ENCODE results near the gene AMHR2. TPM values are rescaled to one million over a fixed set of nuclear protein-coding genes. Genes with fewer than 3 reads are reported as not detected.
"Not testable (repeated sequence)": the region's sequence is repeated elsewhere in the genome, so short reads cannot be mapped to it uniquely, and the experiment has no call there.

The AMHR2 gene
- total and polyA plus RNA-seq, 9 of the 15 experiments (the other 6 are each of a cell fraction or from before 2014, with no cell fraction given): 8.9 to 49.7 (median 19.3) TPM

DNA sequence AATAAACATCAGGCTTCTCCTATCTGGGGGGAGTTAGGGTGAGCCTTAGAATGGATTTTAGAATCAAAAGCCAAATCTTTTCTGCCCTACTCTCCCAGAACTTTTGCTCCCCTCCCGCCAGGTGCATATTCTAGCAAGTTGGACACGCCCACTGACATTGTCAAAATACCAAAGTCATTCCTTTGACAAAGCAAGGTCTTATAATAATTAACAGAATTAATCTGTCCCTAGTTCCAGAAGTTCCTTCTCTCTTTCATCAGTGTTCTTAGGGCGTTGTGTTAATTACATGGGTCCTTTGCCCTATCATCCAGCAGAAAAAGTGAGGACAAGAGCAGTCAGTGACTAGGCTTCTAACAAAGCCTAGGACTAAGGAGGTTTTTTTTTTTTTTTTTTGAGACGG, 20.3 kb downstream of the AMHR2 start (continued):
- TF ChIP-seq, protein P1, sequence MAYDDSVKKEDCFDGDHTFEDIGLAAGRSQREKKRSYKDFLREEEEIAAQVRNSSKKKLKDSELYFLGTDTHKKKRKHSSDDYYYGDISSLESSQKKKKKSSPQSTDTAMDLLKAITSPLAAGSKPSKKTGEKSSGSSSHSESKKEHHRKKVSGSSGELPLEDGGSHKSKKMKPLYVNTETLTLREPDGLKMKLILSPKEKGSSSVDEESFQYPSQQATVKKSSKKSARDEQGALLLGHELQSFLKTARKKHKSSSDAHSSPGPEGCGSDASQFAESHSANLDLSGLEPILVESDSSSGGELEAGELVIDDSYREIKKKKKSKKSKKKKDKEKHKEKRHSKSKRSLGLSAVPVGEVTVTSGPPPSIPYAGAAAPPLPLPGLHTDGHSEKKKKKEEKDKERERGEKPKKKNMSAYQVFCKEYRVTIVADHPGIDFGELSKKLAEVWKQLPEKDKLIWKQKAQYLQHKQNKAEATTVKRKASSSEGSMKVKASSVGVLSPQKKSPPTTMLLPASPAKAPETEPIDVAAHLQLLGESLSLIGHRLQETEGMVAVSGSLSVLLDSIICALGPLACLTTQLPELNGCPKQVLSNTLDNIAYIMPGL (CRISPR knock-in tag; IDR thresholded peaks at IDR 0.05): no peak
- TF ChIP-seq CSDE1 (IDR thresholded peaks at IDR 0.05) (no peak), ESRRB (CRISPR knock-in tag; IDR thresholded peaks at IDR 0.05; ENCODE audit: borderline replicate concordance) (no peak)

DNA sequence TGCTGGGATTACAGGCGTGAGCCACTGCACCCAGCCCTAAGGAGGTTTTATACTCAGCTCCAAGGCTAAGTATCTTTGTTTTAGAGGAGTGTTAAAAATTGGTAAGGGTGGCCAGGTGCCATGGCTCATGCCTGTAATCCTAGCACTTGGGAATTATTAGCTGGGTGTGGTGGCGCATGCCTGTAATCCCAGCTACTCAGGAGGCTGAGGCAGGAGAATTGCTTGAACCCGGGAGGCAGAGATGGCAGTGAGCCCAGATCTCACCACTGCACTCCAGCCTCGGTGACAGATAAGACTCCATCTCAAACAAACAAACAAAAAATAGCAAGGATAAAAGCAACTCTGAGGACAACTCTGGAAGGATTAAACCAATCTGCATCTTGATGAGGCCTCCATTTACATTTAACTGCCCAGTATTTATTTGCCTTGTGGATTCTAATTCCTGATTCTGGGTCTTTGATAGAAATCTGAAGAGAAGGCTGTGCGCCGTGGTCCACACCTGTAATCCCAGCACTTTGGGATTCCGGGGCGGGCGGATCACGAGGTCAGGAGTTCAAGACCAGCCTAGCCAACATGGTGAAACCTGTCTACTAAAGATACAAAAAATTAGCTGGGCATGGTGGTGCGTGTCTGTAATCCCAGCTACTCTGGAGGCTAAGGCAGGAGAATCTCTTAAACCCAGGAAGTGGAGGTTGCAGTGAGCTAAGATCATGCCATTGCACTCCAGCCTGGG, 21.1 kb downstream of the AMHR2 start:
- Histone ChIP-seq H3K4me2 (ENCODE audit: insufficient read depth, low read length) (peak overlapping the region; percentile 34; the same call in 1 of the 2 replicates), H3K9ac (ENCODE audit: insufficient read depth in 1 of 2, low read depth in 2 of 2, low read length in 2 of 2) (peak overlapping the region in 1 of 2 experiments; percentile 61; a peak in 1 of 4 replicates), H3K36me3 (ENCODE audit: control insufficient read depth, insufficient read depth, low read length) (peaks cover 40% of the 10 kb centered on the region; the same call in 2 of the 3 replicates), H3K4me1 (replicated peaks in 1 of 2; ENCODE audit: control insufficient read depth in 2 of 2, insufficient read depth in 2 of 2, low read length in 2 of 2) (peaks cover 16 to 25% of the 10 kb centered on the region in 2 experiments; a peak in 4 of 5 replicates), H3K79me2 (ENCODE audit: control insufficient read depth, insufficient read depth, low read length) (peaks cover 36% of the 10 kb centered on the region)
- 68% methylated on average over 11 of the region's 11 CpGs for WGBS (ENCODE audit: insufficient coverage, low coverage, missing lambda C conversion rate)
- H3K27ac ChIP-seq (ENCODE audit: extremely low read depth, low read depth, low read length); ATAC-seq; H3K9me1 ChIP-seq (ENCODE audit: control insufficient read depth, insufficient read depth, low read length); H2AFZ ChIP-seq (ENCODE audit: low read depth, low read length); intact Hi-C loops (cut with micrococcal nuclease); CTCF ChIA-PET (ENCODE audit: low intra/inter-chr PET ratio); H3K9me3 ChIP-seq (replicated peaks; ENCODE audit: control insufficient read depth, insufficient read depth, low read depth, low read length); H3K27me3 ChIP-seq (ENCODE audit: control insufficient read depth in 2 of 2, insufficient read depth in 2 of 2, low read length in 2 of 2); H3K4me3 ChIP-seq; FAIRE-seq; BruUV-seq (replicated peaks); in situ Hi-C loops (cut with MboI); H4K20me1 ChIP-seq (replicated peaks; ENCODE audit: control insufficient read depth, insufficient read depth, low read length); DNase-seq (ENCODE audit: extremely low read depth in 1 of 4, low spot score in 3 of 4): not testable (repeated sequence)
- POLR2A ChIA-PET: interaction anchor here (0.7 to 0.8 kb wide), 2 partner anchors 8 to 78 kb away, joined by 3 to 4 read pairs; no protein-coding TSS in a partner anchor
- TF ChIP-seq ARID1B (IDR thresholded peaks at IDR 0.05) (0 out of 2 replicates have a peak, but pooled peaks have one; percentile 24), NFIC (IDR thresholded peaks at IDR 0.05) (peak; percentile 68), CBFA2T3 (IDR thresholded peaks at IDR 0.05) (peak; percentile 19; the same call in 1 of the 2 replicates), PHF21A (IDR thresholded peaks at IDR 0.05; ENCODE audit: borderline replicate concordance, low read depth) (peak; percentile 40; the same call in 1 of the 2 replicates)

Measured in K562 (cell line).